ENCODE data around the gene EBLN2. TPM values are rescaled to one million over a fixed set of nuclear protein-coding genes. Genes with fewer than 3 reads are reported as not detected.
A peak's percentile ranks its signal among the peaks of the same experiment; 100 is the strongest.
"Not testable (repeated sequence)": the region's sequence is repeated elsewhere in the genome, so short reads cannot be mapped to it uniquely, and the experiment has no call there.

The EBLN2 gene
- total RNA-seq, 1 donor from 2014 or later = 1.7 TPM

DNA sequence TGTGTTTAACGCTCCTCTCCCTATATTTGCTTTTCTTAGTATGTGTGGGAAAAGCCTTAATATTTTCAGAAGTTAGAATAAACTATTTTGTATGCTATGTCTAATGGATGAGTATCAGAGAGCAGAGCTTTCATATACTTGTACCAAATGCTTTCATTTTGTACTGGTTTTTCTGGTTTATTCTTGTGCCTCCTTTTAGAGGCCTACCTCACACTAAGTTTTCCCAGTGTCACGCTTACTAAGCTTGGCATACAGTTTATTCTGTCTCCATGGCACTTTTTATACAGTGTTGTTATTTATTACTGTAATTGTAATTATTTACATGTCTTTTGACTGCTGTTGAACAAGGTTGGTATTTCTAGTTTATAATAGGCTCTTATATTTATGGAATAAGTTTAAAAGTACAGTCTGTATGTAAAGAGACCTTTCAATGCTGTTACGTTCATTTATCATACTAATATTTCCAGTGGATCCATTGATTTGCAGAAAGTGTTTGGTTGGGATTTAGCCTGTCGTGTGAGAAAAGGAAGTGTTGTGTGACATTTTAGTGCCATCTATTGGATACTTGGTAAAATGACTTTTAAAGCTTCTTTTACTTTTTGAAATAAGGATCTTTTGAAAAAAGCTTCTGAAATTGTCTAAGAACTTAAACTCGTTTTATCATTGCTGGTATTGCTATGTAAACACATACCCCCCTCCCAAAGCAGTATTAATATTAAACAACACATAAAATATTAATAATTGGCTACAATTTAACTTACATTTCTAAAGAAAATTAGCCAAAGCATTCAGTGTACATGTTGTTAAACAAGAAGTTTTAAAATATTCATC is 5.2 kb upstream of the EBLN2 start:
- H3K4me3 ChIP-seq (ENCODE audit: low read depth, low read length) = no peak overlapping the region
- DNase-seq (ENCODE audit: low read depth) = peak; percentile 30
- TF ChIP-seq, protein P1, sequence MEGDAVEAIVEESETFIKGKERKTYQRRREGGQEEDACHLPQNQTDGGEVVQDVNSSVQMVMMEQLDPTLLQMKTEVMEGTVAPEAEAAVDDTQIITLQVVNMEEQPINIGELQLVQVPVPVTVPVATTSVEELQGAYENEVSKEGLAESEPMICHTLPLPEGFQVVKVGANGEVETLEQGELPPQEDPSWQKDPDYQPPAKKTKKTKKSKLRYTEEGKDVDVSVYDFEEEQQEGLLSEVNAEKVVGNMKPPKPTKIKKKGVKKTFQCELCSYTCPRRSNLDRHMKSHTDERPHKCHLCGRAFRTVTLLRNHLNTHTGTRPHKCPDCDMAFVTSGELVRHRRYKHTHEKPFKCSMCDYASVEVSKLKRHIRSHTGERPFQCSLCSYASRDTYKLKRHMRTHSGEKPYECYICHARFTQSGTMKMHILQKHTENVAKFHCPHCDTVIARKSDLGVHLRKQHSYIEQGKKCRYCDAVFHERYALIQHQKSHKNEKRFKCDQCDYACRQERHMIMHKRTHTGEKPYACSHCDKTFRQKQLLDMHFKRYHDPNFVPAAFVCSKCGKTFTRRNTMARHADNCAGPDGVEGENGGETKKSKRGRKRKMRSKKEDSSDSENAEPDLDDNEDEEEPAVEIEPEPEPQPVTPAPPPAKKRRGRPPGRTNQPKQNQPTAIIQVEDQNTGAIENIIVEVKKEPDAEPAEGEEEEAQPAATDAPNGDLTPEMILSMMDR (conservative IDR thresholded peaks at IDR 0.05; ENCODE audit: low read depth, low read length) = peak; percentile 65

- H3K4me3 ChIP-seq (ENCODE audit: low read depth, low read length) = no peak overlapping the region
- DNase-seq (ENCODE audit: low read depth) = no peak
- TF ChIP-seq, protein P1 (conservative IDR thresholded peaks at IDR 0.05; ENCODE audit: low read depth, low read length) = no peak
Measured at GRCh38 chr3:73056845-73057150, 4.7 kb upstream of the EBLN2 start.

GRCh38 chr3:73060302-73060723 is 1.1 kb upstream of the EBLN2 start:
- no peak overlapping the region for H3K4me3 ChIP-seq (ENCODE audit: low read depth, low read length)
- no peak for DNase-seq (ENCODE audit: low read depth)
- TF ChIP-seq, protein P1 (conservative IDR thresholded peaks at IDR 0.05; ENCODE audit: low read depth, low read length) = no peak

DNA sequence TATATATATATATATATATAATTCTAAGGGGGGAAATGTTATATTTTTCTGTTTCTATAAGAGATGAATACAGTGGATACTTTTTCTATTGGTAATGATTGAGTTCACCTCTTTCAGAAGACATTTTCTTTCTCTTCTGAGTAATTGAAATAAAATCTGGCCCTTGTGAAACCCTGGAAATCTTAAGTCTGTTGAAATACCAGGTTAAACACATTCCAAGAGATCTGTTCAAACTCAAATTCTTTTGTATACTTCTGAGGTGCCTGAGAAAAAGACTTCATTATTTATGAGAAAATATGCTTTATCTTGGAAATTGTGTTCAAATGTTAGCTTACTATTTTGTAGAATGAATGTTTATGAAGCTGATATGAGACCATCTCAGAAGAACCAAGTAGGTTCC is 4.8 kb downstream of the EBLN2 start:
- DNase-seq (ENCODE audit: low read depth); H3K4me3 ChIP-seq (ENCODE audit: low read depth, low read length): not testable (repeated sequence)

DNA sequence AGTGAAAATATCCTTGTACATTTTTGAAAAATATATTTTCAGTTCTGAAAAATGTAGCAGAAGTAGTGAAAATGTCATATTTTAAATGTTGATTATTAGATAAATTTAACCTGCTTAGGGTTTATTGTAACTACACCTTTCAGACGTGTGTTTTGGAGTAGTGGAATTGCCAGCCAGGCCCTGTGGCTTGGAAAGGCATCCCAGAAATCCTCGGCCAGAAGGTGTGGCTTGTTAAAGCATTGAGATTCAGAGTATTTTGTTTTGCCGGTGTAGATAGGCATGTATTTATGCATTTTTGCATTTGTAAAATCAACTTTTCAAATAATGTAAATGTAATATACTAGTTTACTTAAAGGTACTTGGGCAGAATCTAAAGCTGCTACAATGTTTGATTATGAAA is 7.0 kb downstream of the EBLN2 start:
- TF ChIP-seq, protein P1 (conservative IDR thresholded peaks at IDR 0.05; ENCODE audit: low read depth, low read length) = no peak
- no peak overlapping the region for H3K4me3 ChIP-seq (ENCODE audit: low read depth, low read length)
- DNase-seq (ENCODE audit: low read depth) = no peak

DNA sequence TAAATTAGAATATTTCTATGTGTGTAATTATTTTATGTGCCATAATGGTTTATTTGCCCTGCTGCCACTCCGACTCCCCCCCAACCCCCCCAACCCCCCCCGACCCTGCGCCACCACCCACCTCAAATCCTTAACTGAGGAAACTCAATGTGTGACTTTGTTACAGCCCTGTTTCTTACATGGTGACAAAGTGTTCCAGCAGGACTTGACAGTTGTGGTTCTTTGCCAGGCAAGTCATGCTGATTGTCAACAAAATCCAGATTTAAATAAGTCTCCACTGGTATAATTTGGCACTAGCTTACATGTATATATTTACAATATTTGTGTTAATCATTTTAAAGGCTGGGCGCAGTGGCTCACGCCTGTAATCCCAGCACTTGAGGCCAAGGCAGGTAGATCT is 7.7 kb downstream of the EBLN2 start:
- TF ChIP-seq, protein P1 (conservative IDR thresholded peaks at IDR 0.05; ENCODE audit: low read depth, low read length) = no peak
- H3K4me3 ChIP-seq (ENCODE audit: low read depth, low read length) = no peak overlapping the region
- no peak for DNase-seq (ENCODE audit: low read depth)

DNA sequence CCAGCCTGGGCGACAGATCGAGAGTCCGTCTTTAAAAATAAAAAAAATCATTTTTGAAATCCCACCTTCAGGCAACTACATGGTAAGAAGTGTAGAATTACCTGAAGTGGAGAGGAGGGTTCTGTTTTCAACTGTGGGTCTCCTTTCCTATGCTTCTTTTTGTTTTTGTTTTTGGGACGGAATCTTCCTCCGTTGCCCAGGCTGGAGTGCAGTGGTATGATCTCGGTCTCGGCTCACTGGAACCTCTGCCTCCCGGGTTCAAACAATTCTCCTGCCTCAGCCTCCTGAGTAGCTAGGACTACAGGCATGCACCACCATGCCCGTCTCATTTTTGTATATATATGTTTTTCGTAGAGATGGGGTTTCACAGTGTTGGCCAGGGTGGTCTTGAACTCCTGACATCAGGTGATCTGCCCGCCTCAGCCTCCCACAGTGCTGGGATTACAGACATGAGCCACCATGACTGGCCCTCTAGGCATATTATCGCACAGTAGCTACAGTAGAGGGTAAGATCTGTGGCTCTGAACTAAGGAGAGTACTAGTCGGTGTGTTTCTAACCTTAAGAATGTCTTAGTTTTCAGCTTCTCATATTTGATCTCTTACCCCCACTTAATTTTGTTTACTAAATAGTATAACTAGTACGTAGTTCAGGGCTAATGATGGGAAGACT is 8.5 kb downstream of the EBLN2 start:
- DNase-seq (ENCODE audit: low read depth) = no peak
- TF ChIP-seq, protein P1 (conservative IDR thresholded peaks at IDR 0.05; ENCODE audit: low read depth, low read length) = no peak
- H3K4me3 ChIP-seq (ENCODE audit: low read depth, low read length) = no peak overlapping the region
